Activated CD4-positive, alpha-beta T cell treated with anti-CD3 and anti-CD28 coated beads for 36 hours (primary cell): ENCODE measurements around the gene VPS41. TPM values are rescaled to one million over a fixed set of nuclear protein-coding genes. Genes with fewer than 3 reads are reported as not detected.
A peak's percentile ranks its signal among the peaks of the same experiment; 100 is the strongest.

Experiments
- ATAC-seq: fragments of 200-7000 bp; cut with Tn5 transposase; one replicate; pipeline ENCODE4 v1.10.0; 2021; ENCODE audit warnings: mild to moderate bottlenecking, moderate library complexity
- CTCF ChIA-PET: fragments of 350-600 bp; sonication (Branson Sonifier 250); formaldehyde crosslinking; loops from one replicate; lab custom pipeline; 2021; ENCODE audit warnings: antibody characterized with exemption; lab: Charles Lee
- POLR2A ChIA-PET: fragments of 350-600 bp; sonication (Branson Sonifier 250); formaldehyde crosslinking; loops from one replicate; lab custom pipeline; 2021; ENCODE audit warnings: antibody characterized with exemption, inconsistent platforms; lab: Charles Lee
- DNase-seq: peaks from one replicate; pipeline ENCODE4 v3.0.0-alpha.2; 2020
- H3K27ac Mint-ChIP-seq: one replicate; pipeline ENCODE4 v1.8.0; 2021; ENCODE audit warnings: mixed read lengths
- H3K27me3 Mint-ChIP-seq: one replicate; pipeline ENCODE4 v1.8.0; 2021; ENCODE audit warnings: mixed read lengths
- H3K36me3 Mint-ChIP-seq: one replicate; pipeline ENCODE4 v1.8.0; 2021; ENCODE audit warnings: low read depth, mixed read lengths
- H3K4me1 Mint-ChIP-seq: one replicate; pipeline ENCODE4 v1.8.0; 2021; ENCODE audit warnings: mixed read lengths
- H3K4me3 Mint-ChIP-seq: one replicate; pipeline ENCODE4 v1.8.0; 2021; ENCODE audit warnings: mild to moderate bottlenecking, moderate library complexity, mixed read lengths
- H3K9me3 Mint-ChIP-seq: one replicate; pipeline ENCODE4 v1.8.0; 2021; ENCODE audit warnings: low read depth, mixed read lengths
- intact Hi-C, 2 experiments: fragments of 100-400 bp; cut with DNase I in 1 of 2; cut with micrococcal nuclease in 1 of 2; formaldehyde crosslinking; loops; one replicate each; pipeline versions ENCODE4 v1.14.2 to v1.15.1; 2022 to 2024; cut with DNase I, micrococcal nuclease
- total RNA-seq, 2 experiments: library from RNA; stranded (reverse); gene quantifications; one replicate each; pipeline ENCODE4 v1.2.3, GENCODE V29; 2021

VPS41 gene
- total RNA-seq, 2 experiments from 2014 or later = 48.6 to 59.3 TPM

- H3K4me1 Mint-ChIP-seq = no peaks in the 10 kb centered on the region
- DNase-seq (no peak), ATAC-seq (no peak)
- intact Hi-C loops = loop anchor here in 1 of 2 experiments (10.0 kb wide), 1 partner anchor 588 kb away; no protein-coding TSS in a partner anchor
- POLR2A ChIA-PET = no interaction called here
- CTCF ChIA-PET = interaction anchor here (1.2 kb wide), 1 partner anchor 19 kb away, joined by 3 read pairs; no protein-coding TSS in a partner anchor
- H3K27me3 Mint-ChIP-seq = peaks cover 4% of the 10 kb centered on the region
- H3K9me3 Mint-ChIP-seq = no peaks in the 10 kb centered on the region
- H3K4me3 Mint-ChIP-seq = no peak overlapping the region
- H3K36me3 Mint-ChIP-seq = no peaks in the 10 kb centered on the region
- H3K27ac Mint-ChIP-seq = no peak overlapping the region
Measured at GRCh38 chr7:38936641-38937040, 27.6 kb upstream of the VPS41 start.

- CTCF ChIA-PET = no interaction called here
- intact Hi-C loops = loop anchor here in 1 of 2 experiments (10.0 kb wide), 1 partner anchor 590 kb away; no protein-coding TSS in a partner anchor
- POLR2A ChIA-PET = no interaction called here
- ATAC-seq (no peak), DNase-seq (no peak)
- no peaks in the 10 kb centered on the region for H3K36me3 Mint-ChIP-seq
- H3K27ac Mint-ChIP-seq = no peak overlapping the region
- peaks cover 4% of the 10 kb centered on the region for H3K27me3 Mint-ChIP-seq
- H3K4me3 Mint-ChIP-seq = no peak overlapping the region
- no peaks in the 10 kb centered on the region for H3K4me1 Mint-ChIP-seq
- H3K9me3 Mint-ChIP-seq = no peaks in the 10 kb centered on the region
Measured at GRCh38 chr7:38934536-38934935, 25.5 kb upstream of the VPS41 start.

- H3K27me3 Mint-ChIP-seq = peaks cover 6% of the 10 kb centered on the region
- ATAC-seq = no peak
- no peak for DNase-seq
- H3K36me3 Mint-ChIP-seq = no peaks in the 10 kb centered on the region
- CTCF ChIA-PET = interaction anchor here (1.0 to 1.2 kb wide), 2 partner anchors 91 to 177 kb away, joined by 3 to 4 read pairs; no protein-coding TSS in a partner anchor
- no peaks in the 10 kb centered on the region for H3K4me1 Mint-ChIP-seq
- POLR2A ChIA-PET = no interaction called here
- no peaks in the 10 kb centered on the region for H3K9me3 Mint-ChIP-seq
- intact Hi-C loops = loop anchor here in 1 of 2 experiments (10.0 kb wide), 1 partner anchor 591 kb away; no protein-coding TSS in a partner anchor
- no peak overlapping the region for H3K27ac Mint-ChIP-seq
- H3K4me3 Mint-ChIP-seq = no peak overlapping the region
Measured at GRCh38 chr7:38934051-38934450, 25.1 kb upstream of the VPS41 start.

GRCh38 chr7:38932509-38933168 lies 23.6 kb upstream of the VPS41 start:
- ATAC-seq (peak; percentile 39), DNase-seq (peak; percentile 81)
- Mint-ChIP-seq H3K4me3 (no peak overlapping the region), H3K9me3 (no peaks in the 10 kb centered on the region), H3K27ac (no peak overlapping the region), H3K4me1 (no peaks in the 10 kb centered on the region), H3K36me3 (no peaks in the 10 kb centered on the region), H3K27me3 (peaks cover 6% of the 10 kb centered on the region)
- ChIA-PET POLR2A (no interaction called here), CTCF (interaction anchor here (0.6 to 2.0 kb wide), 15 partner anchors 10 to 599 kb away, joined by 3 to 6 read pairs (median 3); partner anchors contain the start of gene VPS41)
- intact Hi-C loops = loop anchor here (1.0 to 10.0 kb wide), 5 partner anchors 136 to 592 kb away; no protein-coding TSS in a partner anchor

DNA sequence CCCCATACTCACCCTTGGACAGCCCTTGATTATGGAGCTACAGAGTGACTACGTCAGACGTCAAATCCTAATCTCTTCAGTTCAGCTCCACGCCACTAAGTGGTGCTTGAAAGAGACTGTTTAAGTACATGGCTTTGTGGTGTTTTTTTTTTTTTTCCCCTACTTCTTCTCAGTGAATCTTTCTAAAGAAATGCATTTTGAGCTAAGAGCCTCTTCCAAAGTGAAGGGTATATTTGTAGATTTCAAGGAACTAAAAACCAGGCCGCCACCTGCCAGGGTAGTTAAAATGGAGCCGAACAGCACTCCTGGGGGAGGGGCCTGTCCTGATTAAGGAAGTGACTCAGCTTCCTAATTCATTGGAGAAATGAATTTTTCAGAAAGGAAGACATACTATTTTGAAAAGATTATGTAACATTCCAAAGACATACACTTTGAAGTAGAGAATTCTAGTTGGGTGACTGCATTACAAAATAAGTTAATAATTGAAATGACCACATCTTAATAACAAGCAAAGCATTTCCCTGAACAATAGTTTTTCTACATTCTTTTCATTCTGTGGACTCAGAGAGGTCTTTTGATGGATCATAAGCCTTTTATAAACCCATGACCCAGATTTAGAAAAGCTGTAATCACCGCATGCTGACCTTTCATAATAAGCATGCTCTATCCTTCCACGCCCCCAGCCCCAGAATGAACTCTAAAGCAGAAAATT lies 20.6 kb upstream of the VPS41 start:
- no peaks in the 10 kb centered on the region for H3K36me3 Mint-ChIP-seq
- ChIA-PET CTCF (interaction anchor here (0.6 to 0.7 kb wide), 3 partner anchors 10 to 146 kb away, joined by 3 read pairs; no protein-coding TSS in a partner anchor), POLR2A (no interaction called here)
- H3K4me1 Mint-ChIP-seq = no peaks in the 10 kb centered on the region
- H3K27me3 Mint-ChIP-seq = peaks cover 3% of the 10 kb centered on the region
- intact Hi-C loops = loop anchor here in 1 of 2 experiments (1.0 to 10.0 kb wide), 2 partner anchors 37 to 595 kb away; no protein-coding TSS in a partner anchor
- no peaks in the 10 kb centered on the region for H3K9me3 Mint-ChIP-seq
- DNase-seq (no peak), ATAC-seq (no peak)
- H3K27ac Mint-ChIP-seq = no peak overlapping the region
- H3K4me3 Mint-ChIP-seq = no peak overlapping the region

GRCh38 chr7:38928506-38928905 lies 19.5 kb upstream of the VPS41 start:
- H3K9me3 Mint-ChIP-seq = no peaks in the 10 kb centered on the region
- POLR2A ChIA-PET = no interaction called here
- peaks cover 3% of the 10 kb centered on the region for H3K27me3 Mint-ChIP-seq
- H3K27ac Mint-ChIP-seq = no peak overlapping the region
- H3K36me3 Mint-ChIP-seq = no peaks in the 10 kb centered on the region
- H3K4me1 Mint-ChIP-seq = no peaks in the 10 kb centered on the region
- ATAC-seq (no peak), DNase-seq (no peak)
- H3K4me3 Mint-ChIP-seq = no peak overlapping the region
- CTCF ChIA-PET = interaction anchor here (1.2 kb wide), 1 partner anchor 10 kb away, joined by 3 read pairs; no protein-coding TSS in a partner anchor
- intact Hi-C loops = no loop called here

GRCh38 chr7:38927751-38928150 lies 18.8 kb upstream of the VPS41 start:
- no peak for DNase-seq
- POLR2A ChIA-PET = no interaction called here
- ATAC-seq = no peak
- no peaks in the 10 kb centered on the region for H3K4me1 Mint-ChIP-seq
- intact Hi-C loops = no loop called here
- peaks cover 3% of the 10 kb centered on the region for H3K27me3 Mint-ChIP-seq
- H3K4me3 Mint-ChIP-seq = no peak overlapping the region
- H3K27ac Mint-ChIP-seq = no peak overlapping the region
- CTCF ChIA-PET = interaction anchor here (1.2 kb wide), 1 partner anchor 10 kb away, joined by 3 read pairs; no protein-coding TSS in a partner anchor
- no peaks in the 10 kb centered on the region for H3K36me3 Mint-ChIP-seq
- no peaks in the 10 kb centered on the region for H3K9me3 Mint-ChIP-seq

DNA sequence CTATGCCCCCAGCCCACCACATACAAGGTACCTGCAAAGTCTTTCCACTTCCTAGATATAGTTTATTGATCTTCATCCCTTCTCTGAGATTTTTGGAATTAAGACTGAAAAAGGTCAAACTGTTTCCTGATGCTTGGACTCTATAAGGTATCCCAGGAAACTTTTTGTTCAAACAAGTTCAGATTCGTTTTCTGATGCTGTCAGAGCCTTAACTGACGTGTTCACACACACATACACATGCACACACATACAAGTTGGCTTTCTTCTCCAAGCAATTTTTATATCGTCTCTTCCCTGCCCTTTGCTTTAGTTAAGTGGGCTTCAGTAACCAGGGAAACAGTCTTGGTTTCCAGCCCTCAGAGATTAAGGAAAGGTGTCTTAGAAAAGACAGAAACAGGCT lies 11.7 kb upstream of the VPS41 start:
- Mint-ChIP-seq H3K9me3 (no peaks in the 10 kb centered on the region), H3K4me1 (no peaks in the 10 kb centered on the region), H3K4me3 (no peak overlapping the region), H3K36me3 (no peaks in the 10 kb centered on the region), H3K27me3 (peaks cover 3% of the 10 kb centered on the region), H3K27ac (no peak overlapping the region)
- DNase-seq (no peak), ATAC-seq (no peak)
- intact Hi-C loops = no loop called here
- CTCF ChIA-PET = interaction anchor here (0.6 kb wide), 1 partner anchor 1079 kb away, joined by 3 read pairs; no protein-coding TSS in a partner anchor
- POLR2A ChIA-PET = no interaction called here

GRCh38 chr7:38916396-38916795 lies 7.4 kb upstream of the VPS41 start:
- Mint-ChIP-seq H3K27ac (no peak overlapping the region), H3K27me3 (peaks cover under 1% of the 10 kb centered on the region), H3K4me3 (no peak overlapping the region), H3K9me3 (no peaks in the 10 kb centered on the region), H3K4me1 (no peaks in the 10 kb centered on the region), H3K36me3 (no peaks in the 10 kb centered on the region)
- DNase-seq (no peak), ATAC-seq (no peak)
- ChIA-PET CTCF (no interaction called here), POLR2A (interaction anchor here (0.6 kb wide), 1 partner anchor 1132 kb away, joined by 3 read pairs; no protein-coding TSS in a partner anchor)
- intact Hi-C loops = no loop called here

DNA sequence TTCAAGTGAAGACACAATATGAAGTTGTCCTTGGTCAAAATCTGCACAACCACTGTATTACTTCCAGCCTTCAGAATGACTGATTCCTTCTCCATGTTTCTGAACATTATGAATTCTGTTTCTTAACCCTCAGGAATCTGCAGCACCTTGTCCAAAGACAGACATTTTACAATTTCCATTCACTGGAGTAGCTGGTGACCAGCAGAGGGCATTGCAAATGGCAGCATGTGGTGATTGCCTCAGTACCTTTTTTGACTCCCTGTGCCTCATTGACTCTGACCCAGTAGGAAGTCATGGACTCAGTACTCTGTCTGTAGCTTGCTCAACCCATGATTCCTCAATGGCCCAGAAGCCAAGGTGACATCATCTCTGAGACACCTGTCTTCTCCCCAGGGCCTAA lies 879 bp upstream of the VPS41 start:
- intact Hi-C loops = loop anchor here in 1 of 2 experiments (1.0 to 5.0 kb wide), 5 partner anchors 543 to 1037 kb away; partner anchors contain the start of gene STARD3NL
- Mint-ChIP-seq H3K27ac (no peak overlapping the region), H3K36me3 (no peaks in the 10 kb centered on the region), H3K9me3 (no peaks in the 10 kb centered on the region), H3K4me1 (peaks cover 26% of the 10 kb centered on the region), H3K4me3 (no peak overlapping the region), H3K27me3 (no peaks in the 10 kb centered on the region)
- ATAC-seq (no peak), DNase-seq (no peak)
- POLR2A ChIA-PET = no interaction called here
- CTCF ChIA-PET = interaction anchor here (1.1 kb wide), 1 partner anchor 23 kb away, joined by 6 read pairs; no protein-coding TSS in a partner anchor

DNA sequence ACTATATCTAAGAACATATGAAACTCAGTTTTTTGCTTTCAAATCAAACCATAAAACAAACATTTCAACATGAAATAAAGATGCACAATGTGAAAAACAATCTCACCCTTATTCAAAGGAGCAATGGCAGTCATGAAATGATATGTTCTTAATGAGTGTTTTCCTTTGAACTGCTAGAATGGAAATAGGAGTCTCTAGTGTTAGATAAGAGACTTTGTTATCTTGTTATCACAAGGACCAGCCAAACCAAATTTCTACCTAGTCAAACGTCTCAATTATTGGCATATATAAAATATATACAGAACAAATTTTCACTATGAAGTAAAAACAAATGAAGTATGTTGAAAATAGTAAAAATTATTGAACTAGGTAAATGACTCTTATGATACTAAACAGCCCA lies 1.2 kb downstream of the VPS41 start:
- Mint-ChIP-seq H3K27me3 (no peaks in the 10 kb centered on the region), H3K27ac (no peak overlapping the region)
- POLR2A ChIA-PET = no interaction called here

More for the DNA sequence above, 1.2 kb downstream of the VPS41 start:
- no peaks in the 10 kb centered on the region for H3K9me3 Mint-ChIP-seq
- ATAC-seq = no peak
- H3K4me3 Mint-ChIP-seq = peak overlapping the region; percentile 95
- H3K36me3 Mint-ChIP-seq = no peaks in the 10 kb centered on the region
- intact Hi-C loops = loop anchor here in 1 of 2 experiments (5.0 kb wide), 4 partner anchors 540 to 1040 kb away; partner anchors contain the start of gene STARD3NL
- H3K4me1 Mint-ChIP-seq = peaks cover 41% of the 10 kb centered on the region
- DNase-seq = no peak
- CTCF ChIA-PET = no interaction called here
